Measurements from ENCODE around the gene GDA.

DNA sequence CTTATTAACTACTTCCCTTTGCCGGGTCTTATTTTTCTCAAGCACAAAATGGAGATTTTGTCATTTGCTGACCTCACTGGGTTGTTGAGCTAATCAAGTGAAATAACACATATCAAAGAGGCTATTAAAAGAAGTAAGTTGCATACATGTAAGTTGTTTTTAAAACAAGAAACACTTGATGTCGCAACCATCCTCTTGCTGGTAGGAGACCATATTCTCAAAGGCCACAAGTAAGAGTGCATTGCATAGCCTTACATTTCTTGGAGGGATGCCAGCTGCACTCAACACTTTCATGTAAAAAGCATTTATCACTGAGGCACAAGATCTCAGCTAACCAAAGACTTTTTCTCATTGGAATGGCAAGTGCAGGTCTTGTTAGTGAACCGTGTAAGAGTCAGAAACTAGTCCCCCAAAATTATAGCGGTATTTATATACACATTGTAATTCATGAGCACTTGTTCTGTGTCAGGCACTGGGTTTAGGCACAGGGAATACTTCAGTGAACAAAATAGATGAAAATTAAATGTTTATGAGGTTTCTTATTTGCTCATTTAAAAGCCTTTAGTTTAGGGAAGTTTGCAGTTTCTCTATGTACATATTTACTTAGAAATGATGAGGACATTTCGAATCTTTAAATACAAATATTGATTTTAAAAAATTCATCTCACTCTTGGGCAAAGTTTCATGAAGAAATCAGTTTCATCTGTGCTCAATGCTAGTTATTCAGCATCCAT is 143.8 kb downstream of the GDA start:
- TF ChIP-seq, protein P1, sequence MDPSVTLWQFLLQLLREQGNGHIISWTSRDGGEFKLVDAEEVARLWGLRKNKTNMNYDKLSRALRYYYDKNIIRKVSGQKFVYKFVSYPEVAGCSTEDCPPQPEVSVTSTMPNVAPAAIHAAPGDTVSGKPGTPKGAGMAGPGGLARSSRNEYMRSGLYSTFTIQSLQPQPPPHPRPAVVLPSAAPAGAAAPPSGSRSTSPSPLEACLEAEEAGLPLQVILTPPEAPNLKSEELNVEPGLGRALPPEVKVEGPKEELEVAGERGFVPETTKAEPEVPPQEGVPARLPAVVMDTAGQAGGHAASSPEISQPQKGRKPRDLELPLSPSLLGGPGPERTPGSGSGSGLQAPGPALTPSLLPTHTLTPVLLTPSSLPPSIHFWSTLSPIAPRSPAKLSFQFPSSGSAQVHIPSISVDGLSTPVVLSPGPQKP (IDR thresholded peaks at IDR 0.05; ENCODE audit: borderline replicate concordance, low read depth, low read length), result no peak
- TF ChIP-seq, protein P2, sequence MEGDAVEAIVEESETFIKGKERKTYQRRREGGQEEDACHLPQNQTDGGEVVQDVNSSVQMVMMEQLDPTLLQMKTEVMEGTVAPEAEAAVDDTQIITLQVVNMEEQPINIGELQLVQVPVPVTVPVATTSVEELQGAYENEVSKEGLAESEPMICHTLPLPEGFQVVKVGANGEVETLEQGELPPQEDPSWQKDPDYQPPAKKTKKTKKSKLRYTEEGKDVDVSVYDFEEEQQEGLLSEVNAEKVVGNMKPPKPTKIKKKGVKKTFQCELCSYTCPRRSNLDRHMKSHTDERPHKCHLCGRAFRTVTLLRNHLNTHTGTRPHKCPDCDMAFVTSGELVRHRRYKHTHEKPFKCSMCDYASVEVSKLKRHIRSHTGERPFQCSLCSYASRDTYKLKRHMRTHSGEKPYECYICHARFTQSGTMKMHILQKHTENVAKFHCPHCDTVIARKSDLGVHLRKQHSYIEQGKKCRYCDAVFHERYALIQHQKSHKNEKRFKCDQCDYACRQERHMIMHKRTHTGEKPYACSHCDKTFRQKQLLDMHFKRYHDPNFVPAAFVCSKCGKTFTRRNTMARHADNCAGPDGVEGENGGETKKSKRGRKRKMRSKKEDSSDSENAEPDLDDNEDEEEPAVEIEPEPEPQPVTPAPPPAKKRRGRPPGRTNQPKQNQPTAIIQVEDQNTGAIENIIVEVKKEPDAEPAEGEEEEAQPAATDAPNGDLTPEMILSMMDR (conservative IDR thresholded peaks at IDR 0.05; ENCODE audit: low read depth, low read length), result no peak
- no peak for TF ChIP-seq MAFK (IDR thresholded peaks at IDR 0.05; ENCODE audit: low read depth, low read length)
- no peak for TF ChIP-seq POLR2A (IDR thresholded peaks at IDR 0.05; ENCODE audit: low read depth, low read length)
- no peak for TF ChIP-seq RCOR1 (IDR thresholded peaks at IDR 0.05; ENCODE audit: insufficient replicate concordance, low read length)
- TF ChIP-seq SMC3 (IDR thresholded peaks at IDR 0.05; ENCODE audit: low read depth, low read length), result no peak
